Testis (tissue), 2 donors: ENCODE results near the gene CNTD1.

Experiments
- CTCF ChIP-seq, 3 experiments: fragments of 450-650 bp in 2 of 3; fragments of 200-600 bp in 1 of 3; sonication (generic) in 1 of 3; IDR thresholded peaks; one replicate each; pipeline ENCODE4 v1.5.1; 2016 to 2019; ENCODE audit warnings: antibody characterized with exemption in 3 of 3, mild to moderate bottlenecking in 2 of 3, moderate library complexity in 1 of 3
- POLR2A ChIP-seq: fragments of 450-650 bp; IDR thresholded peaks from one replicate; pipeline ENCODE4 v1.6.1; 2017; ENCODE audit warnings: antibody characterized with exemption, mild to moderate bottlenecking, moderate library complexity

- no peak for TF ChIP-seq CTCF (IDR thresholded peaks at IDR 0.05)
- TF ChIP-seq POLR2A: no peak
Measured at GRCh38 chr17:42827472-42827871, 28.8 kb downstream of the CNTD1 start.
